HG03460 (cell line): ENCODE data around the gene TFCP2L1.

Experiments used
- ATAC-seq: cut with Tn5 transposase; IDR thresholded peaks from one replicate; pipeline ENCODE4 v1.9.1; 2021; ENCODE audit not compliant: unreplicated experiment

The TFCP2L1 gene

GRCh38 chr2:121295911-121296650 lies 11.1 kb upstream of the TFCP2L1 start:
- no peak for ATAC-seq

GRCh38 chr2:121294881-121295840 lies 10.2 kb upstream of the TFCP2L1 start:
- no peak for ATAC-seq

GRCh38 chr2:121293450-121294325 lies 8.7 kb upstream of the TFCP2L1 start:
- ATAC-seq: no peak

GRCh38 chr2:121291251-121291580 lies 6.2 kb upstream of the TFCP2L1 start:
- ATAC-seq: no peak

GRCh38 chr2:121289271-121289670 lies 4.3 kb upstream of the TFCP2L1 start:
- ATAC-seq: no peak

GRCh38 chr2:121288454-121289231 lies 3.6 kb upstream of the TFCP2L1 start:
- ATAC-seq: no peak

GRCh38 chr2:121287956-121288355 lies 3.0 kb upstream of the TFCP2L1 start:
- ATAC-seq: no peak

GRCh38 chr2:121287146-121287798 lies 2.3 kb upstream of the TFCP2L1 start:
- ATAC-seq: no peak

GRCh38 chr2:121286506-121286905 lies 1.5 kb upstream of the TFCP2L1 start:
- no peak for ATAC-seq

- ATAC-seq: no peak
These were observed 924 bp upstream of the TFCP2L1 start for GRCh38 chr2:121285926-121286325.

- ATAC-seq: no peak
These were observed 1.1 kb downstream of the TFCP2L1 start for GRCh38 chr2:121283670-121284462.

- no peak for ATAC-seq
These were observed 2.1 kb downstream of the TFCP2L1 start for GRCh38 chr2:121282800-121283385.

- ATAC-seq: no peak
These were observed 3.3 kb downstream of the TFCP2L1 start for GRCh38 chr2:121281694-121282093.

- ATAC-seq: no peak
These were observed 3.9 kb downstream of the TFCP2L1 start for GRCh38 chr2:121281107-121281506.

- no peak for ATAC-seq
These were observed 5.4 kb downstream of the TFCP2L1 start for GRCh38 chr2:121279476-121280220.

GRCh38 chr2:121276341-121276740 lies 8.7 kb downstream of the TFCP2L1 start:
- ATAC-seq: no peak

GRCh38 chr2:121273116-121273515 lies 11.9 kb downstream of the TFCP2L1 start:
- no peak for ATAC-seq

GRCh38 chr2:121272596-121272995 lies 12.4 kb downstream of the TFCP2L1 start:
- ATAC-seq: no peak
